KG1 (cell line): ENCODE measurements around the gene SSR4.

Experiments used
- DNase-seq: peaks from one replicate; lab custom pipeline; 2025; lab: John Stamatoyannopoulos, UW

SSR4 gene

GRCh38 chrX:153830640-153831428 lies 36.4 kb downstream of the SSR4 start:
- DNase-seq = no peak

- no peak for DNase-seq
Observed at GRCh38 chrX:153831429-153832150, 37.1 kb downstream of the SSR4 start.

- DNase-seq = no peak
Observed at GRCh38 chrX:153832728-153833127, 38.3 kb downstream of the SSR4 start.

- DNase-seq = no peak
Observed at GRCh38 chrX:153836921-153837320, 42.5 kb downstream of the SSR4 start.

GRCh38 chrX:153844509-153845082 lies 50.1 kb downstream of the SSR4 start:
- DNase-seq = no peak

- no peak for DNase-seq
Observed at GRCh38 chrX:153845195-153845594, 50.7 kb downstream of the SSR4 start.

- DNase-seq = no peak
Observed at GRCh38 chrX:153845842-153846241, 51.4 kb downstream of the SSR4 start.
